NCI-H345 treated with DMSO at 0.1 percent for 48 hours (cell line): ENCODE measurements around the gene C2orf49.

Experiments used
- DNase-seq: peaks from one replicate; lab custom pipeline; 2025; ENCODE audit not compliant: unreplicated experiment; lab: John Stamatoyannopoulos, UW

C2orf49 gene

GRCh38 chr2:105361102-105361889, 24.0 kb downstream of the C2orf49 start:
- DNase-seq: no peak

GRCh38 chr2:105362862-105363591, 25.7 kb downstream of the C2orf49 start:
- DNase-seq: no peak

GRCh38 chr2:105364436-105365139, 27.2 kb downstream of the C2orf49 start:
- no peak for DNase-seq

- DNase-seq: no peak
These were observed 27.9 kb downstream of the C2orf49 start for GRCh38 chr2:105365206-105365605.

- no peak for DNase-seq
These were observed 31.5 kb downstream of the C2orf49 start for GRCh38 chr2:105368759-105369408.

- peak; percentile 79 for DNase-seq
These were observed 32.7 kb downstream of the C2orf49 start for GRCh38 chr2:105369777-105370690.

GRCh38 chr2:105371156-105371555, 33.8 kb downstream of the C2orf49 start:
- no peak for DNase-seq

GRCh38 chr2:105371810-105372209, 34.5 kb downstream of the C2orf49 start:
- no peak for DNase-seq

- no peak for DNase-seq
These were observed 36.0 kb downstream of the C2orf49 start for GRCh38 chr2:105373344-105373781.

- DNase-seq: no peak
These were observed 36.6 kb downstream of the C2orf49 start for GRCh38 chr2:105373895-105374401.

- DNase-seq: no peak
These were observed 37.7 kb downstream of the C2orf49 start for GRCh38 chr2:105375001-105375561.

GRCh38 chr2:105376010-105376409, 38.7 kb downstream of the C2orf49 start:
- no peak for DNase-seq

- DNase-seq: no peak
These were observed 39.5 kb downstream of the C2orf49 start for GRCh38 chr2:105376789-105377240.

GRCh38 chr2:105377871-105378270, 40.5 kb downstream of the C2orf49 start:
- no peak for DNase-seq

GRCh38 chr2:105378276-105378840, 41.0 kb downstream of the C2orf49 start:
- no peak for DNase-seq

GRCh38 chr2:105378921-105379383, 41.6 kb downstream of the C2orf49 start:
- no peak for DNase-seq

- no peak for DNase-seq
These were observed 42.4 kb downstream of the C2orf49 start for GRCh38 chr2:105379741-105380186.

GRCh38 chr2:105380432-105381100, 43.2 kb downstream of the C2orf49 start:
- DNase-seq: no peak
